GM23248 (cell line): ENCODE data around the gene LAMA3.

Experiments
- EZH2 ChIP-seq: fragments of 200-600 bp; sonication (generic); IDR thresholded peaks from 2 replicates; pipeline ENCODE4 v1.6.1; 2018; ENCODE audit warnings: antibody characterized with exemption, mild to moderate bottlenecking; ENCODE audit not compliant: insufficient read depth, poor library complexity, severe bottlenecking
- EZH2phosphoT487 ChIP-seq: fragments of 200-600 bp; sonication (generic); IDR thresholded peaks from 2 replicates; pipeline ENCODE4 v1.6.1; 2018; ENCODE audit warnings: antibody characterized with exemption, moderate library complexity, mild to moderate bottlenecking, low read depth; ENCODE audit not compliant: insufficient read depth

- no peak for TF ChIP-seq EZH2
- no peak for TF ChIP-seq EZH2phosphoT487
Observed at GRCh38 chr18:23809415-23809814, 120.2 kb downstream of the LAMA3 start.
